ENCODE data around the gene MYBPHL.
A peak's percentile ranks its signal among the peaks of the same experiment; 100 is the strongest.

MYBPHL gene

GRCh38 chr1:109283748-109284600 is 22.8 kb downstream of the MYBPHL start:
- DNase-seq (ENCODE audit: low read depth, low spot score), result no peak
- H3K4me3 ChIP-seq (ENCODE audit: low read depth, low read length), result peak overlapping the region; percentile 97
- CTCF ChIA-PET, result interaction anchor here (8.4 kb wide), 1 partner anchor 117 kb away, joined by 340 read pairs; the partner anchor contains the start of gene SORT1
- POLR2A ChIA-PET, result no interaction called here
- no peak for TF ChIP-seq CTCF (IDR thresholded peaks at IDR 0.05; ENCODE audit: insufficient read depth, low read length, missing control alignments)

GRCh38 chr1:109282952-109283747 is 23.7 kb downstream of the MYBPHL start, which contains the start of gene PSRC1:
Gene PSRC1 (minus strand): TSS chr1:109283145.
- POLR2A ChIA-PET, result interaction anchor here (0.9 to 1.4 kb wide), 4 partner anchors 10 to 93 kb away, joined by 3 to 5 read pairs (median 4); no protein-coding TSS in a partner anchor
- peak; percentile 89 for TF ChIP-seq CTCF (IDR thresholded peaks at IDR 0.05; ENCODE audit: insufficient read depth, low read length, missing control alignments)
- H3K4me3 ChIP-seq (ENCODE audit: low read depth, low read length), result peak within 1 kb of the TSS; percentile 97
- peak; percentile 74 for DNase-seq (ENCODE audit: low read depth, low spot score)
- CTCF ChIA-PET, result interaction anchor here (0.6 to 8.4 kb wide), 10 partner anchors 9 to 249 kb away, joined by 3 to 340 read pairs (median 4); partner anchors contain the start of genes CYB561D1 and SORT1

GRCh38 chr1:109282497-109282951 is 24.3 kb downstream of the MYBPHL start:
- ChIA-PET POLR2A (interaction anchor here (0.9 to 1.4 kb wide), 4 partner anchors 10 to 93 kb away, joined by 3 to 5 read pairs (median 4); no protein-coding TSS in a partner anchor), CTCF (interaction anchor here (0.6 to 8.4 kb wide), 10 partner anchors 10 to 250 kb away, joined by 3 to 340 read pairs (median 4); partner anchors contain the start of genes CYB561D1 and SORT1)
- no peak for DNase-seq (ENCODE audit: low read depth, low spot score)
- H3K4me3 ChIP-seq (ENCODE audit: low read depth, low read length), result peak overlapping the region; percentile 97
- TF ChIP-seq CTCF (IDR thresholded peaks at IDR 0.05; ENCODE audit: insufficient read depth, low read length, missing control alignments), result no peak

DNA sequence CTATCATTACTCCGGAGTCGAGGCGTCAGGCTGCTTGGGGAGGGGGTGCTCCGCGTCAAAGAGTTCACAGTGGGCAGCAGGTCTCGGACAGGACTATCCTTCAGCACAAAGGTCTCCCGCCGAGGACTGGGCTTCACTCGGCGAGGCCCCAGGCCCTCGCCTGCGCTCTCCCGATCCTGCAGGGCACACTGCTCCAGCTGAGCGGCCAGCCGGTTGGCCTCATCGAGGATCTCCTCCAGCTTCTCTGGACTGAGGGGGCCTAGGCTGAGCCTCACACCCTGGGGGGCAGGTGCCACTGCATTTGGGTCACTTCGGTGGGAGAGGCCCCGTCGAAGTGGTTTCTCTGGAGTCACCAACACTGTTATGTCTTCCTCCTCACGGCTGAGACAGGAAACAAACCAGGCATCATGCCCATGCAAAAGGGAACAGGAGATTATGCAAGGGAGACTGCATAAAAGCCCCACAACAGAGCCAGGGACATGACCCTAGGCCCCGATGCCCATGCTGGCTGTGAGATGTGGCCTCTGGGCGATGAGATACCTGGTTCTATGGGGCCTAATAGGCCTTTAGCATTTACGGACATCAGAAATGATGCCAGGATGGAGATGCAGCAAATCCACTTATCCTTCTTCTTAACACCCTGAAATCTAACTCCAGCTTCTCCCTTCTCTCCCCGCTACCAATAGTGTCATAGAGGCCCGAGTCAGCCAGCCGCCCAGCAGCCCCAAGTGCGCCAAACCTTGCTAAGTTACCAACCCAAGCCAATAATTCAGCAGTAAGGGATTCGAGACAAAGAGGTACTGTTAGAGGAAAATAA is 24.9 kb downstream of the MYBPHL start:
- TF ChIP-seq CTCF (IDR thresholded peaks at IDR 0.05; ENCODE audit: insufficient read depth, low read length, missing control alignments), result no peak
- H3K4me3 ChIP-seq (ENCODE audit: low read depth, low read length), result peak overlapping the region; percentile 97
- DNase-seq (ENCODE audit: low read depth, low spot score), result no peak
- ChIA-PET POLR2A (interaction anchor here (1.4 kb wide), 1 partner anchor 89 kb away, joined by 5 read pairs; no protein-coding TSS in a partner anchor), CTCF (interaction anchor here (1.1 to 8.4 kb wide), 8 partner anchors 11 to 250 kb away, joined by 3 to 340 read pairs (median 4); partner anchors contain the start of genes CYB561D1 and SORT1)

GRCh38 chr1:109280862-109281261 is 25.9 kb downstream of the MYBPHL start:
- CTCF ChIA-PET, result interaction anchor here (1.1 to 8.4 kb wide), 2 partner anchors 112 to 120 kb away, joined by 3 to 340 read pairs; partner anchors contain the start of gene SORT1
- no peak for DNase-seq (ENCODE audit: low read depth, low spot score)
- TF ChIP-seq CTCF (IDR thresholded peaks at IDR 0.05; ENCODE audit: insufficient read depth, low read length, missing control alignments), result no peak
- POLR2A ChIA-PET, result no interaction called here
- H3K4me3 ChIP-seq (ENCODE audit: low read depth, low read length), result no peak overlapping the region

All from AG04449 (cell line).